ENCODE results near the gene C2CD2. TPM values are rescaled to one million over a fixed set of nuclear protein-coding genes. Genes with fewer than 3 reads are reported as not detected.

Gene C2CD2
- total RNA-seq, 2 donors from 2014 or later = 27.3 to 30.5 TPM

GRCh38 chr21:41977034-41977950 lies 23.5 kb upstream of the C2CD2 start:
- Histone ChIP-seq H3K36me3 (no peaks in the 10 kb centered on the region), H3K27me3 (replicated peaks; ENCODE audit: insufficient read depth) (no peaks in the 10 kb centered on the region), H3K4me3 (no peak overlapping the region), H3K4me1 (replicated peaks) (no peaks in the 10 kb centered on the region), H3K9me3 (no peaks in the 10 kb centered on the region), H3K27ac (no peak overlapping the region)
- intact Hi-C loops (cut with DNase I) = no loop called here
- TF ChIP-seq POLR2A (IDR thresholded peaks at IDR 0.05) = no peak
- TF ChIP-seq, protein P1, sequence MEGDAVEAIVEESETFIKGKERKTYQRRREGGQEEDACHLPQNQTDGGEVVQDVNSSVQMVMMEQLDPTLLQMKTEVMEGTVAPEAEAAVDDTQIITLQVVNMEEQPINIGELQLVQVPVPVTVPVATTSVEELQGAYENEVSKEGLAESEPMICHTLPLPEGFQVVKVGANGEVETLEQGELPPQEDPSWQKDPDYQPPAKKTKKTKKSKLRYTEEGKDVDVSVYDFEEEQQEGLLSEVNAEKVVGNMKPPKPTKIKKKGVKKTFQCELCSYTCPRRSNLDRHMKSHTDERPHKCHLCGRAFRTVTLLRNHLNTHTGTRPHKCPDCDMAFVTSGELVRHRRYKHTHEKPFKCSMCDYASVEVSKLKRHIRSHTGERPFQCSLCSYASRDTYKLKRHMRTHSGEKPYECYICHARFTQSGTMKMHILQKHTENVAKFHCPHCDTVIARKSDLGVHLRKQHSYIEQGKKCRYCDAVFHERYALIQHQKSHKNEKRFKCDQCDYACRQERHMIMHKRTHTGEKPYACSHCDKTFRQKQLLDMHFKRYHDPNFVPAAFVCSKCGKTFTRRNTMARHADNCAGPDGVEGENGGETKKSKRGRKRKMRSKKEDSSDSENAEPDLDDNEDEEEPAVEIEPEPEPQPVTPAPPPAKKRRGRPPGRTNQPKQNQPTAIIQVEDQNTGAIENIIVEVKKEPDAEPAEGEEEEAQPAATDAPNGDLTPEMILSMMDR (IDR thresholded peaks at IDR 0.05) = no peak
- no peak for TF ChIP-seq POLR2AphosphoS5 (IDR thresholded peaks at IDR 0.05)
- no peak for DNase-seq (ENCODE audit: low spot score)
- 94% methylated on average over 17 of the region's 17 CpGs for WGBS

GRCh38 chr21:41976611-41977010 lies 22.8 kb upstream of the C2CD2 start:
- no peak overlapping the region for H3K27ac ChIP-seq
- H3K4me3 ChIP-seq = no peak overlapping the region
- no peaks in the 10 kb centered on the region for H3K9me3 ChIP-seq
- H3K36me3 ChIP-seq = no peaks in the 10 kb centered on the region
- TF ChIP-seq POLR2AphosphoS5 (IDR thresholded peaks at IDR 0.05) (no peak), POLR2A (IDR thresholded peaks at IDR 0.05) (no peak)
- TF ChIP-seq, protein P1 (IDR thresholded peaks at IDR 0.05) = no peak
- WGBS = 78% methylated on average over 8 of the region's 8 CpGs
- no peaks in the 10 kb centered on the region for H3K27me3 ChIP-seq (replicated peaks; ENCODE audit: insufficient read depth)
- DNase-seq (ENCODE audit: low spot score) = no peak
- no peaks in the 10 kb centered on the region for H3K4me1 ChIP-seq (replicated peaks)
- intact Hi-C loops (cut with DNase I) = no loop called here

GRCh38 chr21:41975391-41976272 lies 21.8 kb upstream of the C2CD2 start:
- Histone ChIP-seq H3K4me1 (replicated peaks) (no peaks in the 10 kb centered on the region), H3K36me3 (no peaks in the 10 kb centered on the region), H3K9me3 (no peaks in the 10 kb centered on the region), H3K4me3 (no peak overlapping the region), H3K27me3 (replicated peaks; ENCODE audit: insufficient read depth) (no peaks in the 10 kb centered on the region), H3K27ac (no peak overlapping the region)
- no peak for DNase-seq (ENCODE audit: low spot score)
- intact Hi-C loops (cut with DNase I) = no loop called here
- TF ChIP-seq, protein P1 (IDR thresholded peaks at IDR 0.05) = no peak
- no peak for TF ChIP-seq POLR2AphosphoS5 (IDR thresholded peaks at IDR 0.05)
- TF ChIP-seq POLR2A (IDR thresholded peaks at IDR 0.05) = no peak
- 95% methylated on average over 17 of the region's 17 CpGs for WGBS

- Histone ChIP-seq H3K9me3 (no peaks in the 10 kb centered on the region), H3K27ac (no peak overlapping the region), H3K36me3 (no peaks in the 10 kb centered on the region), H3K27me3 (replicated peaks; ENCODE audit: insufficient read depth) (no peaks in the 10 kb centered on the region), H3K4me3 (no peak overlapping the region), H3K4me1 (replicated peaks) (no peaks in the 10 kb centered on the region)
- no peak for DNase-seq (ENCODE audit: low spot score)
- TF ChIP-seq POLR2AphosphoS5 (IDR thresholded peaks at IDR 0.05) = no peak
- TF ChIP-seq, protein P1 (IDR thresholded peaks at IDR 0.05) = no peak
- TF ChIP-seq POLR2A (IDR thresholded peaks at IDR 0.05) = no peak
- intact Hi-C loops (cut with DNase I) = no loop called here
- 91% methylated on average over 4 of the region's 4 CpGs for WGBS
These were observed 20.9 kb upstream of the C2CD2 start for GRCh38 chr21:41974752-41975053.

All from prostate gland (tissue), 2 donors.